PC-9 (cell line): Measurements from ENCODE around the gene COLEC11.

Experiments used
- EZH2 ChIP-seq: fragments of 200-600 bp; sonication (generic); IDR thresholded peaks from 2 replicates; pipeline ENCODE4 v1.8.0; 2017; ENCODE audit warnings: antibody characterized with exemption, low read depth
- TF ChIP-seq, protein P1 (sequence below): fragments of 200-600 bp; sonication (generic); conservative IDR thresholded peaks from 2 replicates; pipeline ENCODE4 v1.6.1; 2017; ENCODE audit warnings: mixed run types, antibody characterized with exemption, mild to moderate bottlenecking, moderate library complexity

DNA sequence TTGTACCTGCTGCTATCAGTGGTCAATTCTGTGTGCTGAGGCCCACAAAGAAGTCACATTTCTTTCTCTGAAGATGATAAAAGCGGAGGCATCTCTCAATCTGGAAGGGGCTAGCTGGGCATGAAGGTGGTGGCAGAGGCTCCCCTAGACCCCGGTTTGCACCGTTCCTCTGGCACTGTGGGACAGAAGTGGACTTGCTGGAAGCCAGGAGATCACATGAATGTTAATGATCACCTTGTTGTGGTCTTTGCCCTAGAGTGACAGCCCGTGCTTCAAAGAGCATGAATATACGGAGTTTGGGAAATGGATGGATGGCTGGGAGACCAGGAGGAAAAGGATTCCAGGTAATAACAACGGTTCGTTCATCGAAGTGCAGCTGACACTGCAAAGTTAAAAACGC, 83.3 kb downstream of the COLEC11 start:
- TF ChIP-seq EZH2 = 0 out of 2 replicates have a peak, but pooled peaks have one; percentile 57
- TF ChIP-seq, protein P1, sequence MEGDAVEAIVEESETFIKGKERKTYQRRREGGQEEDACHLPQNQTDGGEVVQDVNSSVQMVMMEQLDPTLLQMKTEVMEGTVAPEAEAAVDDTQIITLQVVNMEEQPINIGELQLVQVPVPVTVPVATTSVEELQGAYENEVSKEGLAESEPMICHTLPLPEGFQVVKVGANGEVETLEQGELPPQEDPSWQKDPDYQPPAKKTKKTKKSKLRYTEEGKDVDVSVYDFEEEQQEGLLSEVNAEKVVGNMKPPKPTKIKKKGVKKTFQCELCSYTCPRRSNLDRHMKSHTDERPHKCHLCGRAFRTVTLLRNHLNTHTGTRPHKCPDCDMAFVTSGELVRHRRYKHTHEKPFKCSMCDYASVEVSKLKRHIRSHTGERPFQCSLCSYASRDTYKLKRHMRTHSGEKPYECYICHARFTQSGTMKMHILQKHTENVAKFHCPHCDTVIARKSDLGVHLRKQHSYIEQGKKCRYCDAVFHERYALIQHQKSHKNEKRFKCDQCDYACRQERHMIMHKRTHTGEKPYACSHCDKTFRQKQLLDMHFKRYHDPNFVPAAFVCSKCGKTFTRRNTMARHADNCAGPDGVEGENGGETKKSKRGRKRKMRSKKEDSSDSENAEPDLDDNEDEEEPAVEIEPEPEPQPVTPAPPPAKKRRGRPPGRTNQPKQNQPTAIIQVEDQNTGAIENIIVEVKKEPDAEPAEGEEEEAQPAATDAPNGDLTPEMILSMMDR = no peak
